ENCODE data around the gene MAST3.

DNA sequence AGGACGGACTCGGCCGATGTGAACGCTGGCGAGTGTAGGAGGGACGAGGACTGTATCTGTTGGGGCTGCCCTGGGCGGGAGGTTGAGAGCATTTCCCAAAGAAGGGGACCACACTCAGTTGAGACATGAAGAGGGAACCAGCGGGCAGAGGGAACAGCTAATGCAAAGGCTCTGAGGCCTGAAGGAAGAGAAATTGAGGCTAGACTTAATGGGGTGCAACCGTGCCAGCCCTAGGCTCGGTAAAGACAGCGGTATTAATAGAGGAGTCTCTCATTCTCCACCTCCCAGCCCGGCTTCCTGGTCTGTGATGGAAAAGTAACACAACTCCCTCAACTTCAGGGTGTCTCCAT is 96.6 kb downstream of the MAST3 start:
- TF ChIP-seq YY1 (IDR thresholded peaks at IDR 0.05; ENCODE audit: insufficient read depth, insufficient read length) (no peak), ZNF274 (IDR thresholded peaks at IDR 0.05; ENCODE audit: low read depth, low read length) (no peak)
